ENCODE measurements around the gene DACT3. TPM values are rescaled to one million over a fixed set of nuclear protein-coding genes. Genes with fewer than 3 reads are reported as not detected.

Gene DACT3
- polyA plus RNA-seq, 1 of the 3 experiments (the other 2 are of a cell fraction) = 9.5 TPM

- TF ChIP-seq TAF1 (IDR thresholded peaks at IDR 0.05; ENCODE audit: borderline replicate concordance, low read depth, low read length) (peak; percentile 80), ELF1 (IDR thresholded peaks at IDR 0.05) (peak; percentile 57), SMC3 (IDR thresholded peaks at IDR 0.05; ENCODE audit: low read depth, low read length) (no peak), EP300 (IDR thresholded peaks at IDR 0.05; ENCODE audit: borderline replicate concordance in 1 of 2, low read depth in 1 of 2, low read length in 1 of 2) (peak in 1 of 2 experiments; percentile 65; a peak in 1 of 4 replicates), PBX3 (IDR thresholded peaks at IDR 0.05) (peak; percentile 89), FOSL2 (IDR thresholded peaks at IDR 0.05; ENCODE audit: borderline replicate concordance, low read depth) (peak; percentile 24; the same call in 1 of the 2 replicates), USF1 (IDR thresholded peaks at IDR 0.05; ENCODE audit: borderline replicate concordance, low read depth) (no peak), POLR2AphosphoS5 (IDR thresholded peaks at IDR 0.05; ENCODE audit: low read depth, low read length) (peak; percentile 95), YY1 (IDR thresholded peaks at IDR 0.05; ENCODE audit: low read depth) (0 out of 2 replicates have a peak, but pooled peaks have one; percentile 23), NRF1 (IDR thresholded peaks at IDR 0.05; ENCODE audit: low read depth, low read length) (peak; percentile 48), GATA2 (CRISPR knock-in tag; IDR thresholded peaks at IDR 0.05) (no peak), RAD21 (IDR thresholded peaks at IDR 0.05; ENCODE audit: low read length) (no peak), TEAD4 (IDR thresholded peaks at IDR 0.05; ENCODE audit: borderline replicate concordance, insufficient read depth) (no peak), JUND (IDR thresholded peaks at IDR 0.05) (peak; percentile 53), RFX5 (IDR thresholded peaks at IDR 0.05; ENCODE audit: low read length) (0 out of 2 replicates have a peak, but pooled peaks have one; percentile 16), MEF2A (IDR thresholded peaks at IDR 0.05; ENCODE audit: borderline replicate concordance, low read depth) (no peak; the same call in 1 of the 2 replicates), FOXJ3 (CRISPR knock-in tag; IDR thresholded peaks at IDR 0.05) (no peak)
- TF ChIP-seq, protein P1, sequence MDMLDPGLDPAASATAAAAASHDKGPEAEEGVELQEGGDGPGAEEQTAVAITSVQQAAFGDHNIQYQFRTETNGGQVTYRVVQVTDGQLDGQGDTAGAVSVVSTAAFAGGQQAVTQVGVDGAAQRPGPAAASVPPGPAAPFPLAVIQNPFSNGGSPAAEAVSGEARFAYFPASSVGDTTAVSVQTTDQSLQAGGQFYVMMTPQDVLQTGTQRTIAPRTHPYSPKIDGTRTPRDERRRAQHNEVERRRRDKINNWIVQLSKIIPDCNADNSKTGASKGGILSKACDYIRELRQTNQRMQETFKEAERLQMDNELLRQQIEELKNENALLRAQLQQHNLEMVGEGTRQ (IDR thresholded peaks at IDR 0.05; ENCODE audit: borderline replicate concordance, low read depth, low read length) = no peak
- TF ChIP-seq, protein P2, sequence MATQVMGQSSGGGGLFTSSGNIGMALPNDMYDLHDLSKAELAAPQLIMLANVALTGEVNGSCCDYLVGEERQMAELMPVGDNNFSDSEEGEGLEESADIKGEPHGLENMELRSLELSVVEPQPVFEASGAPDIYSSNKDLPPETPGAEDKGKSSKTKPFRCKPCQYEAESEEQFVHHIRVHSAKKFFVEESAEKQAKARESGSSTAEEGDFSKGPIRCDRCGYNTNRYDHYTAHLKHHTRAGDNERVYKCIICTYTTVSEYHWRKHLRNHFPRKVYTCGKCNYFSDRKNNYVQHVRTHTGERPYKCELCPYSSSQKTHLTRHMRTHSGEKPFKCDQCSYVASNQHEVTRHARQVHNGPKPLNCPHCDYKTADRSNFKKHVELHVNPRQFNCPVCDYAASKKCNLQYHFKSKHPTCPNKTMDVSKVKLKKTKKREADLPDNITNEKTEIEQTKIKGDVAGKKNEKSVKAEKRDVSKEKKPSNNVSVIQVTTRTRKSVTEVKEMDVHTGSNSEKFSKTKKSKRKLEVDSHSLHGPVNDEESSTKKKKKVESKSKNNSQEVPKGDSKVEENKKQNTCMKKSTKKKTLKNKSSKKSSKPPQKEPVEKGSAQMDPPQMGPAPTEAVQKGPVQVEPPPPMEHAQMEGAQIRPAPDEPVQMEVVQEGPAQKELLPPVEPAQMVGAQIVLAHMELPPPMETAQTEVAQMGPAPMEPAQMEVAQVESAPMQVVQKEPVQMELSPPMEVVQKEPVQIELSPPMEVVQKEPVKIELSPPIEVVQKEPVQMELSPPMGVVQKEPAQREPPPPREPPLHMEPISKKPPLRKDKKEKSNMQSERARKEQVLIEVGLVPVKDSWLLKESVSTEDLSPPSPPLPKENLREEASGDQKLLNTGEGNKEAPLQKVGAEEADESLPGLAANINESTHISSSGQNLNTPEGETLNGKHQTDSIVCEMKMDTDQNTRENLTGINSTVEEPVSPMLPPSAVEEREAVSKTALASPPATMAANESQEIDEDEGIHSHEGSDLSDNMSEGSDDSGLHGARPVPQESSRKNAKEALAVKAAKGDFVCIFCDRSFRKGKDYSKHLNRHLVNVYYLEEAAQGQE (IDR thresholded peaks at IDR 0.05; ENCODE audit: low read depth, low read length) = no peak
Observed at GRCh38 chr19:46600384-46601317, 60.3 kb downstream of the DACT3 start (continued).

All from SK-N-SH (cell line).